ENCODE measurements around the gene KCNA10.

The KCNA10 gene

GRCh38 chr1:110495926-110496600, 22.9 kb downstream of the KCNA10 start:
- H3K4me3 ChIP-seq (ENCODE audit: low read length): no peak overlapping the region
- no peaks in the 10 kb centered on the region for H4K20me1 ChIP-seq (ENCODE audit: control insufficient read depth, insufficient read depth, low read depth, low read length)
- H3K27me3 ChIP-seq (ENCODE audit: control insufficient read depth, low read length): no peaks in the 10 kb centered on the region; the same call in 1 of the 2 replicates
- no peaks in the 10 kb centered on the region for H3K36me3 ChIP-seq (ENCODE audit: control insufficient read depth, low read length)
- no peak overlapping the region for H3K4me2 ChIP-seq (ENCODE audit: low read length)
- TF ChIP-seq EZH2phosphoT487 (IDR thresholded peaks at IDR 0.05; ENCODE audit: borderline replicate concordance, low read length) (no peak), CTCF (IDR thresholded peaks at IDR 0.05; ENCODE audit: low read depth, low read length, poor library complexity, severe bottlenecking) (peak; percentile 91)
- H3F3A ChIP-seq (ENCODE audit: control insufficient read depth, insufficient read depth): no peaks in the 10 kb centered on the region
- H3K4me1 ChIP-seq (ENCODE audit: control insufficient read depth, low read length): no peaks in the 10 kb centered on the region
- H3K27ac ChIP-seq (ENCODE audit: low read depth, low read length): no peak overlapping the region
- H3K79me2 ChIP-seq (ENCODE audit: control insufficient read depth, low read length): no peaks in the 10 kb centered on the region
- no peaks in the 10 kb centered on the region for H3K9me3 ChIP-seq (ENCODE audit: control insufficient read depth, insufficient read depth, low read length)
- H3K9me2 ChIP-seq (replicated peaks; ENCODE audit: control insufficient read depth, low read length): no peaks in the 10 kb centered on the region

- no peaks in the 10 kb centered on the region; the same call in 1 of the 2 replicates for H3K27me3 ChIP-seq (ENCODE audit: control insufficient read depth, low read length)
- no peaks in the 10 kb centered on the region for H3K79me2 ChIP-seq (ENCODE audit: control insufficient read depth, low read length)
- H3K4me3 ChIP-seq (ENCODE audit: low read length): no peak overlapping the region
- no peaks in the 10 kb centered on the region for H3K36me3 ChIP-seq (ENCODE audit: control insufficient read depth, low read length)
- H3K4me2 ChIP-seq (ENCODE audit: low read length): no peak overlapping the region
- no peaks in the 10 kb centered on the region for H3K9me2 ChIP-seq (replicated peaks; ENCODE audit: control insufficient read depth, low read length)
- no peaks in the 10 kb centered on the region for H3K9me3 ChIP-seq (ENCODE audit: control insufficient read depth, insufficient read depth, low read length)
- no peaks in the 10 kb centered on the region for H4K20me1 ChIP-seq (ENCODE audit: control insufficient read depth, insufficient read depth, low read depth, low read length)
- no peaks in the 10 kb centered on the region for H3F3A ChIP-seq (ENCODE audit: control insufficient read depth, insufficient read depth)
- H3K4me1 ChIP-seq (ENCODE audit: control insufficient read depth, low read length): no peaks in the 10 kb centered on the region
- no peak overlapping the region for H3K27ac ChIP-seq (ENCODE audit: low read depth, low read length)
- TF ChIP-seq EZH2phosphoT487 (IDR thresholded peaks at IDR 0.05; ENCODE audit: borderline replicate concordance, low read length) (no peak), CTCF (IDR thresholded peaks at IDR 0.05; ENCODE audit: low read depth, low read length, poor library complexity, severe bottlenecking) (no peak)
Observed at GRCh38 chr1:110494522-110495406, 24.2 kb downstream of the KCNA10 start.

GRCh38 chr1:110494036-110494435, 24.9 kb downstream of the KCNA10 start:
- H3K79me2 ChIP-seq (ENCODE audit: control insufficient read depth, low read length): no peaks in the 10 kb centered on the region
- H3K27ac ChIP-seq (ENCODE audit: low read depth, low read length): no peak overlapping the region
- H3K36me3 ChIP-seq (ENCODE audit: control insufficient read depth, low read length): no peaks in the 10 kb centered on the region
- H3K27me3 ChIP-seq (ENCODE audit: control insufficient read depth, low read length): no peaks in the 10 kb centered on the region; the same call in 1 of the 2 replicates
- no peaks in the 10 kb centered on the region for H4K20me1 ChIP-seq (ENCODE audit: control insufficient read depth, insufficient read depth, low read depth, low read length)
- H3K4me3 ChIP-seq (ENCODE audit: low read length): no peak overlapping the region
- TF ChIP-seq CTCF (IDR thresholded peaks at IDR 0.05; ENCODE audit: low read depth, low read length, poor library complexity, severe bottlenecking): no peak
- TF ChIP-seq EZH2phosphoT487 (IDR thresholded peaks at IDR 0.05; ENCODE audit: borderline replicate concordance, low read length): no peak
- H3K9me2 ChIP-seq (replicated peaks; ENCODE audit: control insufficient read depth, low read length): no peaks in the 10 kb centered on the region
- H3K4me2 ChIP-seq (ENCODE audit: low read length): no peak overlapping the region
- no peaks in the 10 kb centered on the region for H3K9me3 ChIP-seq (ENCODE audit: control insufficient read depth, insufficient read depth, low read length)
- H3K4me1 ChIP-seq (ENCODE audit: control insufficient read depth, low read length): no peaks in the 10 kb centered on the region
- H3F3A ChIP-seq (ENCODE audit: control insufficient read depth, insufficient read depth): no peaks in the 10 kb centered on the region

All from DOHH2 (cell line).